LoVo (cell line): Measurements from ENCODE around the gene SLC38A5.

ENCODE experiments used
- DNase-seq: peaks from one replicate; pipeline ENCODE4 v3.0.0-alpha.2; 2016; ENCODE audit warnings: low spot score

Gene SLC38A5

DNA sequence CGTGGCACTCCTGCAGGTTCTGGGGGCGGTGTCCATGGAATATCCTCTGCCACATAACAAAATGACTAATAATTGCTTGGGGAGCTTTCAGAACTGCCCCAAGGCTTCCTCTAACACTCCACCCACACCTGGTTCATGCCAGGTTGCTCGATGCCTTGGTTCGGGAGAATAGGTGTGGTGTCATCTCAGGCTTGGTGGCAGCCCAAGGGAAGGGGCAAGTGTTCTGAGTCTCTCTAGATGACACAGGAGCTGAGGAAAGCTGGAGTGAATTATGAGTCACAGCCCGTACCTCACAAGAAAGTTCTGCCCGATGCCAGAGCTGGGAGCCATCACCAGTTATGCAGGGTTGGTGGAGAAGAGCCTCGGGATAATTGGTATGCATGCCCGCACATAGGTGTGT is 20.6 kb upstream of the SLC38A5 start:
- no peak for DNase-seq

DNA sequence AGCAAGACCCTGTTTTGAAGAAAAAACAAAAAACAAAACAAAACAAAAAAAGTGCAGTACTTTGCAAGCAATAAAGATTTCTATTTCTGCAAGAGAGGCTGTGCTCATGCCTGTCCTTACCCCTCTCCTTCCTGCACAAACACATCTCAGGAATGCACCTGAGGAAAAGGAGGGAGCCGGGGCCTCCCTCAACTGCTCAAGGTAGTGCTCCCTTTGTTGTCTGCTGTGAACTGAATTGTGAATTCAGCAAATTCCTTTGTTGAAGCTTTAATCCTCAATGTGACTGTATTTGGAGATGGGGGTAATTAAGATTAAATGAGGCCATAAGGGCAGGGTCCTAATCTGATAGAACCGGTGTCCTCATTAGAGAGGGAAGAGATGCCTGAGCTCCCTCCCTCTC is 19.8 kb upstream of the SLC38A5 start:
- no peak for DNase-seq

DNA sequence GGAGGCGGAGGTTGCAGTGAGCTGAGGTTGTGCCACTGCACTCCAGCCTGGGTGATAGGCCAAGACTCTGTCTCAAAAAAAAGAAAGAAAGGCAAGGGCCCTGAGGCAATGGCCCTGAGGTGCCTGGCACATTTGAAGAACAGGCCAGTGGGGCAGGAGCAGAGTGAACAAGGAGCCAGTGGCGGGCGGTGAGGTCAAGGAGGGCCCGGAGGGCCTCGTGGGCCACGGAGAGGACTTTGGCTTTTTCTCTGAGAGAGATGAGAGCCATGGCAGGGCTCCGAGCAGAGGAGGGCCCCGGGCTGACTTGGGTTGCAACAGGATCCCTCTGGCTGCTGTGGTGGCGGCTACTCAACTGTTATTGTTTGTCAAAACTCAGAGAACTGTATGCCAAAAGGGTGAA is 19.2 kb upstream of the SLC38A5 start:
- no peak for DNase-seq

DNA sequence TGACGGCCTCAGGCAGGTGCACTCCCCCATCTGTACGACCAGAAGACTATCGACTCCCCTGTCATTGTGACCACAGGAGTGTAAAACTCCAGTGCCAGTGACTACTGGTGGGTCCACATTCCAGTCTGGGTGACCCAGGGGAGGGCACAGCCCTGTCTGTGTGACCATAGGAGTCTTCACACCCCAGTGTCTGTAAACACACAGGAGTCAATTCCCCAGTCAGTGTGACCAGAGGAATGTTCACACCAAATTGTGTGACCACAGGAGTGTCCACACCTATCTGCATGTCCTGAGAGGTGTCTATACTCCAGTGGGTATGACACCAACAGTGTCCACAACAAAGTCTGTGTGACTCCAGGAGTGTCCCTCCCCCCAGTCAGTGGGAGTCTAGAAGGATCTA is 18.0 kb upstream of the SLC38A5 start:
- DNase-seq, result no peak

DNA sequence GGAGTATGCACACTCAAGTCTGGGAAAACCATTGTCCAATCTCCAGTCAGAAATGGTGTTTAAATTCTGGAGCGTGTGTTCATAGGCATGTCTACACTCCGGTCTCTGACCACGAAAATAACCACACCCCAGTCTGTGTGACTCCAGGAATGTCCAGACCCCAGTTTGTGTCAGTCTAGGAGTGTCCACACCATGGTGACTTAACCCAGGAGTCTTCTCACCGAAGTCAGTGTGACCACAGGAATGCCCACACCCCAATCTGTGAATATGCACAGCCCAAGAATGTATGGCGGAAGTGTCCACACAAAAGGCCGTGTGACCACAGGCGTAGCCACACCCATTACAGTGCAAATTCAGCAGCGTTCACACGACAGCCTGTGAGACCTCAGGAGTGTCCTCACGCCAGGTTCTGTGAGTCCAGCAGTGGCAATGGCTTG is 17.3 kb upstream of the SLC38A5 start:
- peak; percentile 83 for DNase-seq

DNA sequence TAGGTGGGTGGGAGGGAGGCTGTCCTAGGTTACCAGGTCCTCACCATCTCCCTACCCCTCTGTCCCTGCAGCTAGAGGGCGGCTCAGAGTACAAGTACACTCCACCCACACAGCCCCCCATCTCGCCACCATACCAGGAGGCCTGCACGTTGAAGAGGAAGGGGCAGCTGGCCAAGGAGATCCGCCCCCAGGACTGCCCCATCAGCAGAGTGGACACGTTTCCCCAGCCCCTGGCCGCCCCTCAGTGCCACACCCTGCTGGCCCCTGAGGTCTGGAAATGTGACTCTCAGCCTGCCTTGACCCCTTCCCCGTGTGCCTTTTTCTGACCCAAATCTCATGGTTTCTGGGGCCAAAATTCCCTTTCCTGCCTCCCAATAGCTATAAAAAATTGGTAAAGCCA is 12.5 kb upstream of the SLC38A5 start:
- DNase-seq, result no peak

DNA sequence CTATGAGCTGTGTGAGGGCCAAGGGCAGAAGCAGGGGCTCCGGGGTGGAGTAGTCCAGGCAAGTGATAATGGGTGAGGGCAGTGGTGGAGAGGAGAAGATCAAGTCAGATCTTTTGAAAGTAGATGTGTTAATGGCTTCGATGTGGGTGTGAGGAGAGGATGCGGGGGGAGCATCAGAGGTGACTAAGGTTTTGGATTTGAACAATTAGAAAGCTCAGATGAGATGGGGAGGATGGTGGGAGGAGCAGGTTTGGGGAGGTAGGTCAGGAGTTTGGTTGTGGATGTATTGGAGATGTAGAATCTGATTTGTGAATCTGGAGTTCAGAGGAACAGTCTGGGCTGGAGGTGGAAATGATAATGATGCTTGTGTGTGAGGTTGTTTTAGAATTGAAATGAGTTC is 10.5 kb upstream of the SLC38A5 start:
- no peak for DNase-seq

DNA sequence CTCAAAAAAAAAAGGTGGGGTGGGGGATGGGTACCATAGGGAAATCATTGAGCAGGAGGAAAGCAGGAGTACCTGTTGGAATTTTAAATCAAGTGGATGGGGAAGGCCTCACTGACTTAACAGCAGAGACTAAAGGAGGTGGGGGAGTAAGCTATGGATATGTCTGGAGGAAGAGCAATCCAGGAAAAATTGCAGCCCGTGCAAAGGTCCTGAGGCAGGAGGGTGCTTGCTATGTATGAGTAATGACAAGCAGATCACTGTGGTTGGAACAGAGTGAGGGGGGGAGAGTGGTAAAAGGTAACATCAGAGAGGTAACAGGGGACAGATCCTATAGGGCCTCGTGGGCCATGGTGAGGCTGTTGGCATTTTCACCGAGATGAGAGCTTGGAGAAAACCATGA is 10.1 kb upstream of the SLC38A5 start:
- DNase-seq, result no peak

DNA sequence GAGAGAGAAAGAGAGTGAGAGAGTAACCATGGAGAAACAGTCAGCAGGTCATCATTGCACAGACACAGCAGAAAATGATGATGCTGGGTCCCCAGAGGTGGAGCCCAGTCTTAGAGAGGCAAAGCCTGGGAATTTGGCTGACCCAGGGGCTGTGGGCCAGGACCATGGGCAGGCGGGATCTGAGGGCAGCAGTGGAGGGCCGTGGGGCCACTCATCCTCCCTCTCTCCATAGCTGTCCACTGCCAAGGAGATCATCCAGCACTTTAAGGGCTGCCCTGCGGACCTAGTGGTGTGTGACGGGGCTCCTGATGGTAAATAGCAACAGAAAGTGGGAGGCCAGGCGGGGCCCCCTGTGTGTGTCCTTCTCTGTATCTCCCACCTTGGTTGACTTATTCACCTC is 8.7 kb upstream of the SLC38A5 start:
- DNase-seq, result no peak

DNA sequence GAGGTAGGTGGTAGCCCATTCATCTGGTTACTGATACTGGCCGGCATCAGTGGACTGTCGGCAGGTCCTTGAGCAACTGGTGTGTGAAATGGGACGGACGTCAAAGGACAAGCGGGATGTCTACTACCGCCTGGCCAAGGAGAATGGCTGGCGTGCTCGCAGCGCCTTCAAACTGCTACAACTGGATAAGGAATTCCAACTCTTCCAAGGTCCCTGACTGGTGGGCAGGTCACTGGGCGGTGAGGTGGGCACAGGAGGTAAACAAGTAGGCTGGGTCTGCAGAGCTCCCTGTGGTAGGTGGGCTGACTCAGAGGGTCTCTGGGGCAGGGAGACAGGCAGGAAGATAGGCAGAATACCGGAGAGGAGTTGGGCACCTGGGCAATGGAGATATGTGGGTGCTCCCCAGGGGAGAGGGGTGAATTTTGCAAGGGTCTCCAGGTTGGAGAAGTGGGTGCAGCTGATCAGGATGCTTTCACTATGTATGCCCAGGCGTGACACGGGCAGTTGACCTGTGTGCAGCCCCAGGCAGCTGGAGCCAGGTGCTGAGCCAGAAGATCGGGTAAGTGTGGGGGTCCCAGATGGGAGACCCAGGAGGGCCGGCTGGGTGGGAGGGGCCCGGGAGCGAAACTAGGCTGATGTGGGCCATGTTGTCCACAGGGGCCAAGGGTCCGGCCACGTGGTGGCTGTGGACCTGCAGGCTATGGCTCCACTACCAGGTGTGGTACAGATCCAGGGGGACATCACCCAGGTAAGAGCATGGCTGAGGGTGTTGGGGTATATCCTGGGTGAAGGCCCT is 8.1 kb upstream of the SLC38A5 start:
- DNase-seq, result no peak

DNA sequence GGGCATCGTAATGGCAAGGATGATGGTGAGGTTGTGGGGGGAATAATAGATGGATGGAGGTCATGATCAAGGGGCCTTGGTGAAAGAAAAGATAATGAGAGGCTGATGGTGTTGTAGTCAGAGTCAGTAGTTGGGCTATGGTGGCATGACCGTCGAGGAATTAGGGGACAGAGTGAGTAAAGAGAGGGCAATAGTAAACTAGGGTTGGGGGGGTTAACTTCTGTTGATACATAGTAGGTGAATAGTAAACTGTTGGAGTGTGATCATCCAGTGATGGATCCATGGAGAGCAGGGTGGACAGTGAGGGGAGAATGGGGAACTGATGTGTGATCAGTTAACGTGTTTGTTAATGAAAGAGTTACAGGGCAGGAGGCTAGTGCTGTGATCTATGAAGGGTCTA is 6.9 kb upstream of the SLC38A5 start:
- DNase-seq, result no peak

DNA sequence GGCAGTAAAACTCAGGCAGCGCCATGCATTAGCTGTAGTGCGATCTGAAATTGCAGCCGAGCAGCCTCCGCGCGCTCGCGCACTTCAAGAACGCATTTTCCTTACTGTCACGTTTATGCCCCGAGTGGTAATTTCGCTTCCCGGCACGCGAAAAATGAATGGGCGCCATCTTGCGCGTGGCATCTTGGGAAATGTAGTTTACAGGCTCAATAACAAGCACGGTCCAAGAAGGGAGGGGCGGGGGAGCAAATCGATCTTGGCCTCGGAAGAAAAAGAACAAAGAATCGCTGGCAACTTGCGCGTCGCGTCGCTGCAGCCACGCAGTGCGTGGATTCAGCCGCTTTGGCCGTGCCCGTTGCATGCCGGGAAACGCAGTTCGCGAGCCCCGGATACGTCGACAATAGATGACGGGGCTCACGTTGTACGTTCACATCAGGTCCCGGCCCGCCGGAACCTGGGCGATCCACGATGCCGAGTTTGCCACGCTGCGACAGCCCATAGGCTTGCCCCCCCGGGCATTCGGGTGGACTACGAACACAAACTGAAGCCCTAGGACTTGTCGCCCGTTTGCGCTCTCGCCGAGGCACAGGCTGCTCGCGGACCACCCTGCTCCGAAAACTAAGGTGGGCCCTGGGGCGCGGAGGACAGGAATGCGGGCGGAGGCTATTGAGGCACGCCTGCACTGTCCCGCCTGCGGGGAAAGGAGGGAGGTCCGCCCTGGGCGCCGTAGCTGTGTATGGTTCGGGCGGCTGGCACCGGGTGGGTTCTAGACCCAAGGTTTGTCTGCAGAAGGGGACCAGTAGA is 5.9 kb upstream of the SLC38A5 start, which contains the start of gene FTSJ1:
Gene FTSJ1 (plus strand): TSS at position 426 of the 804 bp plus-strand sequence. CDS start 1,849 bp downstream, outside the sequence.
- peak; percentile 80 for DNase-seq

DNA sequence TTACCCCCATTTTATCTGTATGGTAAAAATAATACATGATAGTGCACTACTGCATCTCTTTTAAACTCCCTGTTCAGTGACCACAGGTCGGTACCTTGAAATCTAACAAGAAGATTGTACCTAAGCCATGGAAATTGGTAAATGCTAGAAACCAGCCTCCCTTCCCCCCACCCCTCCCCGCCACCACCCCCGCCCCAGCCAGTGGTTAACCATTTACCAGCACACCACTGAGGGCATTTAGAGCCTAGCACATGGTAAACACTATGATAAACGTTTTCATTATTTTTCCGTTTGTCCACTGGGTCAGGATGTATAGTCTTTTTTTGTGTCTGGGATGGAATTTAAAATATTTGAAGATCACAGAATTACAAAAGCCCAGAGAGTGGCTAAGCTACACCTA is 5.2 kb upstream of the SLC38A5 start:
- peak; percentile 28 for DNase-seq

DNA sequence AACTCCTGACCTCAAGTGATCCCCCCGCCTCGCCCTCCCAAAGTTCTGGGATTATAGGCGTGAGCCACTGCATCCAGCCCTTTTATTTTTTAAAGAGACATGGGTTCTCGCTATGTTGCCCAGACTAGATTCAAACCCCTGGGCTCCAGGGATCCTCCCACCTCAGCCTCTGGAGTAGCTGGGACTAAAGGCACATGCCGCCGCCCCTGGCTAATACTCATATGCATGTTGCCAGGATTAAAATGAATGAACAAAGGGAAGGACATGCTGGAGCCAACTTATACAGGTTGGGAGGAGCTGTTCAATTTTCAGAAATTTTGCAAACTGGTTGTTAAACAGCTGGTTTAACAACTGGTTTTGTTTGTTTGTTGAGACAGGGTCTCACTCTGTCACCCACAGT is 4.5 kb upstream of the SLC38A5 start:
- DNase-seq, result no peak

DNA sequence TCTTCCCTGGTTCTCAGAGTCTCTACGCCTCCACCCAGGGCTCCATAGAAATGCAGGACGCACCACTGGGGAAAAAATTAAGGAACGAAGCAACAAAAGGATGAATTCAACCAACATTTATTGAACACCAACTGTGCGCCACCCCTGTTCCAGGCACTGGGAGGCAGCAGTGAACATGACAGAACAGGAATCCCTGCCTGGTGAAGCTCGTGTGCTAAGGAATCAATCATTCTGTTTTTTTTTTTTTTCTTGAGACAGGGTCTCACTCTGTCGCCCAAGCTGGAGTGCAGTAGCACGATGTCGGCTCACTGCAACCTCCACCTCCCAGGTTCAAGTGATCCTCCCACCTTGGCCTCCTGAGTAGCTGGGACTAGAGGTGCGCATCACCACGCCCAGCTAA is 4.1 kb upstream of the SLC38A5 start:
- DNase-seq, result no peak

DNA sequence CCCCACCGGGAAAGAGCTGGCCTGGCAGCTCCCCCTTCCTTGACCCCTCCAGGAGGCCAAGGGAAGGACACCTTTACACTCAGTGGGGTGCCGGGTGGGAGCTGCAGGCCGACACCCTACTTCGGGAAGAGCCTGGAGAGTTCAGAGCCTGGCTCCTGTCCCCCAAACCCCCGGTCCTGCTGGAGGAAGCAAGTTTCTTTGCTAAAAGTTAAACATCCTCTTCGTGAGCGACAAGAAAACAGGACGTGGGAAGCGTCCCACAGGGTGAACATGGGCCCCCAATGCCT is 3.6 kb upstream of the SLC38A5 start:
- no peak for DNase-seq

DNA sequence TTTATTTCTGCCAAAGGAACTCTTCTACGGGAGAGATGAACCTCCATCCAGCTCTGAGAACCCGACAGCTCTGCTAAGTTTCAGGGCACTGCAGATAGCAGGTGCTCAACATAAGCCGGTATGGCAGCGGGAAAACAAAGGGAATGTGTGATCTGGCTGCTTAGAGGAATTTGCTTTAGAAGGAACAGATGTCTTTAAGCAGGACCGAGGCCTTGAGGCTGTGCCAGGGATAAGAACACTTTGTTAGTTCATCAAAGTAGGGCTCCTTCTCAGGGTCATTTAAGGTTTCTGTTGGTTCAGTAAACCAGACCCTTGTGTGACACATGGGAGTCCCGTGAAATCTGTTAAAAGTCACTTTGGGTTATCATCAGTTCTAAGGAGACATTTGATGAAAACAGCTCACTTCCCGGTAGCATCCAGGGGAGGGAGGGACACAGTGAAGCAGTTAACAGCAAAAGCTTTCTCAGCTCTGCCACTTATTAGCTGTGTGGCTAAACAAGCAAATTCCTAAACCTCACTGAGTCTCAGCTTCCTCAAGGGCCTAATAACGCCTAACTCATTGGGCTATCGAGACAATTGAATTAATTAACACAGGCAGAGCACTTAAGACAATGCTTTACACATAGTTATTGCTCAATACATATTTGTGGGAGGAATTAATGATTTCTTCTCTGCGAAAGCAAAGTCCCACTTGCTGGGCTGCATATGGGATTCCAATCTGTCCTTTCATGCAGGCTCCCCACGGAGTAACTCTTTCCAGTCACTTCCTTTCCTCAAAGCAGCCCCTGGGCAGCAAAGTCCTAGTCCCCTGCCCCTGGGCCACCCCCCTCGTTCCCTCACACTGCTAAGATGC is 3.0 kb upstream of the SLC38A5 start:
- no peak for DNase-seq

DNA sequence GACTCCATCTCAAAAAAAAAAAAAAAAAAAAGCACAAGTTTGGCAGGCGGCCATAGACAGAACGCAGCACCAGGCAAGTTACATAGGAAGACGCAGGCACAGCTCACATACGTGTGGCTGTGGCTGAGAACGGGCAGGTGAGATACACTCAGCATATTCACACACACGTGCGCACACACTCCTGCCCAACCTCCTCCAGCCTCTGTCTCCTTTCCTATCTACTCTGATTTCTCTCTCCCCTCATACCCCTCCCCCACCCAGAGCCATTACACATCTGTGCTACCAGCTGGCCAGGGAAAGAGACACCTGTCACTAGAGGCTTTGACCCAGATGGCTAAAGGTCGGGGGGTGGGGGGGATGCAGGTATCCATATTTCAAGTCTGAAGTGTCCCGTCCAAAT is 2.2 kb upstream of the SLC38A5 start:
- DNase-seq, result no peak

DNA sequence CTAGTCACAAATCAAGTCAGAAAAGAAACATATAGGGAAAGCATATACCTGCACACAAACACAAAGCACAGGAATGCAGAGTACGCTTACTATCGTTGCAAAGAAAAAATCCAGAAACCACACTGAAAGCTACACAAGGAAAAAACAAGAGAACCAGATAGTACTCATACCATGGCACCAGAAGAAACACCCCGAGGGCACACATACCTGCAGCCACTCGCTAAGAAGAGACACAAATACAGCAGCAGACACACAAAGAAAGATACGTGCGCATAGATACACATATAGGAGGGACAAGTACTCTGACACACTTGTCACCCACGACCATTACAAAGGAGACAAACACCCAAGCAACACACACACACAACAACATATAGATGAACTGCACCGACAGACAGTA is 1.4 kb upstream of the SLC38A5 start:
- DNase-seq, result no peak

DNA sequence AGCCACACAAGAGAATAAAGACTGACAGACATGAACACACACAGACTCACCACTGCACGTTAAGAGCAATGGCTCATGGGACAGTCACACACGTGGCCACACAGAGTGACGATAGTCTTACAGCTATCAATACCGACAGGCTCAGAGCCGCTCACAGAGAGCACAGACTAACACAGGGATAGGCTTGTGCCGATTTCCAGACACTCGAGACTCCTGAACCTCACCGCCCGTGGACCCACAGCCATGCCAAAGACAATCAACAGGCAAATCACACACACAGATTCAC is 716 bp upstream of the SLC38A5 start:
- DNase-seq, result no peak

DNA sequence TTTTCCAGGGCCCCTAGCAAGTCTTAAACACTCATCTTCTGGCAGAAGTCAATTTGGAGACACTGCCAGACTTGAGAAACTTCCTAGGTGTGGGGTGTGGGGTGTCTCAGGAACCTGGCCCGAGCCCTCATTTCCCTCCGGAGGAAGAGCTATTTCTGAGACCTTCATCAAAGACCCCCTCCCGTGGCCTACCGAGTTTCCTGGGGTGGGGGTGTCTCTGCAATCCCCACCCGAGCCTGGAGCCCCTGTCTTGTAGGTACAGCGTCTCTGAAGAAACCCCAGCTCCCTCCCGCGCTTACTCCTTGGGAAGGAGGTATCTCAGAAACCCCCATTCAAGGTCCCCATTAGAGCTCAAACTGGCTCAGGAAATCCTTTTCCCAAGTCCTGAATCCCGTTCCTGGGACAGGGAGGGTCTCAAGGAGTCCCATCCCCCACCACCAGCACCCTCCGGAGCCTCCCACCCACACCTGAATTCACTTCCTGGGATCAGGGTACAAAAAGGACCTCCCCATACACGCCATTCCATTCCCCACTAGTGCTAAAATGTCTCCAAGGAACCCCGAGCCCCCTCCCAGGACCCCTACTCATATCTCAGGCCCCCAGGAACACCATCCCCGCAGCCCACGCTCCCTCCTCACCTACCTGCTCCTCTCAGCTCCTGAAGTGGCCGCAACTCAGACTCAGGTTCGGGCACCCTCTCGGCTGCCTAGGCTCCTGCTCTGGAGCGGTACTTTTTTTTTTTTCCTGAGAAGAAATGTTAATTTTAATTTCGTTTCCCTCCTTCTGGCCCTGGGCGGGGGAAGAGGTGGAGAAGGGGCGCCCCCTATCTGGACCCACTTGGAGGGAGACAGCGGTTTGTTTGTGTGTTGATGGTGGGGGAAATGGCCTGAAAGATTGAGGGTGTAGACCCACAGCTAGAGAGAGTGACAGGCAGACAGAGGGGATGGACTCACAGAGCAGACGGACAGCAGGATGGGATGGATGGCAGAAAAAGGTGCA is 1.1 kb downstream of the SLC38A5 start:
- DNase-seq, result no peak

DNA sequence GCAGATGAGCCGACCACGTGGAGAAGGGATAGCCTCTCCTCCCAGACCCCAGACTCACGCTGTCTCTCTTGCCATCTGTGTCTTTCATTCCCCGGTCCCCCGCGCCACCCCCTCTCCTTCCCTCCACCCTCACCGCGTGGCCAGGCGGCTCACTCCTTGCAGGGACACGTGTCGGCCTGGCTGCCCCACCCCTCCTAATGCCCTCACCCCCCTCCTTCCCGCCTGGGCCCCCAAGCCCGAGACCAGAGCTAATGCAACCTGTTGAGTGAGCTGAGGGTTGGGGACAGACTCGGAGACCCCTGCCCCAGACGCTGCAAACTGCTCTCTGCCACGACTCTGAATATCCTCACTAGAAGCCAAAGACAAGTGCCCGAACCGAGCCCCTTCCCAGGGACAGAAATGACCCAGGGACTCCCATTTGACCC is 1.8 kb downstream of the SLC38A5 start:
- DNase-seq, result no peak
